GM18870 (cell line): ENCODE measurements around the gene LEUTX.
"Not testable (repeated sequence)": the region's sequence is repeated elsewhere in the genome, so short reads cannot be mapped to it uniquely, and the experiment has no call there.

ENCODE experiments used
- ATAC-seq: cut with Tn5 transposase; IDR thresholded peaks from one replicate; pipeline ENCODE4 v1.9.1; 2021; ENCODE audit warnings: moderate library complexity; ENCODE audit not compliant: unreplicated experiment

LEUTX gene, protein sequence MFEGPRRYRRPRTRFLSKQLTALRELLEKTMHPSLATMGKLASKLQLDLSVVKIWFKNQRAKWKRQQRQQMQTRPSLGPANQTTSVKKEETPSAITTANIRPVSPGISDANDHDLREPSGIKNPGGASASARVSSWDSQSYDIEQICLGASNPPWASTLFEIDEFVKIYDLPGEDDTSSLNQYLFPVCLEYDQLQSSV

DNA sequence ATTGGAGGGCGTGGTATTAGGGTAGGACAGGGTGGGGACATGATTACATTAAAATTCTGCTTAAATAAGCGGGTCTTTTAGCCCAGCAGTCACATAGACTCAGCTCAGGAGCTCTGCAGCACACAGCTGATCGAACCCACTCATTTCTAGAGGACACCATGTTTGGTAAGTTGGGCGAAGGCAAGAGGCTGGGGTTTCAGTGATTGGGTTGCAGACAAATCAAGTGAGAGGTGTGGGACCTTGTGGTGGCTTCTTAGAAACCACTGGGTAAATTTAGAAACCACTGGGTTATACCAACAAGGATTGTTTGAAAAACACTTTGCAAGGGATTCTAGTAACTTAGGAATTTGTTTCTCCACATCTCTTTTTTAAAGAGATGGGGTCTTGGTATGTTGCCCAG, at the start of gene LEUTX:
LEUTX (plus strand) TSS at position 92 of the 400 bp plus-strand sequence; CDS start at position 159, 67 bp downstream.
- ATAC-seq, result no peak

DNA sequence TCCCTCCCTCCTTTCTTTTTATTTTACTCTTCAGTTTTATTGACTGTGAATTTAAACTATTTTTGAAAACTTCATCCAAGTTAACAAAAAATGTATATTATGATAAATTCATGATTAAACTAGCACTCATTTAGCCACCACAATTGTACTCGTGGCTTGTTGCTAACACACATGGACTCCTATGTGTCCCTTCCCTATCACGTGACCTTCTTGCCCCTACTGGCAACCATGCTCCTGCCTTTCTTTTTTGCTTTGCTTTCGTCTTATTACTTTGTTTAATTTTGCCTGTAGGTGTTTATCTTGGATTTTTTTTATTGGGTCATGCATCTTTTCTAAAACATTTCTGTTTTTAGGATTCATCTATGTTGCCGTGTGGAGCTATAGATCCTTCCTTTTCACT, 49.1 kb upstream of the LEUTX start:
- no peak for ATAC-seq

GRCh38 chr19:39731685-39732084, 47.0 kb upstream of the LEUTX start:
- ATAC-seq, result no peak

- ATAC-seq, result no peak
Observed at GRCh38 chr19:39733841-39734240, 44.8 kb upstream of the LEUTX start.

DNA sequence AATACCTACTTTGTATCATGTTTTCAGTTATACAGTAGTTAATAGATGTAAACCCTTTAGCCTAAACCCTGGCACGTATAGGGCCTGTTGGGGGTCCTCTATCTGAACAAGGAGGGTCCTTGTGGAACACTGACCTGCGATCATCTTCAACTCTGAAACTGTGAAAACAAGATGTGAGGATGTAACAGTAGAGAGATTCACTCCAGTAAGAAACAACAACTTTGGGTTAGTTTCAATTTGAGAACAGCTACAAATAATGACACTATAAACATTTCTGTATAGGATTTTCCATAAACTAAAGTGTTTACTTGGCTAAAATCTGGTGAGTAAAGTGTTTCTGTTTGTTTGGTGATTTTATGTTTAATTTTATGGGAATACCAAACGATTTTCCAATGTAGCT, 43.0 kb upstream of the LEUTX start:
- no peak for ATAC-seq

GRCh38 chr19:39736088-39736487, 42.6 kb upstream of the LEUTX start:
- ATAC-seq, result no peak

- no peak for ATAC-seq
Observed at GRCh38 chr19:39737351-39737750, 41.3 kb upstream of the LEUTX start.

GRCh38 chr19:39737891-39738290, 40.8 kb upstream of the LEUTX start, which contains the start of gene CLC:
CLC (minus strand) TSS chr19:39738029; CDS start chr19:39737952, 77 bp downstream.
- no peak for ATAC-seq

- no peak for ATAC-seq
Observed at GRCh38 chr19:39738814-39739213, 39.8 kb upstream of the LEUTX start.

DNA sequence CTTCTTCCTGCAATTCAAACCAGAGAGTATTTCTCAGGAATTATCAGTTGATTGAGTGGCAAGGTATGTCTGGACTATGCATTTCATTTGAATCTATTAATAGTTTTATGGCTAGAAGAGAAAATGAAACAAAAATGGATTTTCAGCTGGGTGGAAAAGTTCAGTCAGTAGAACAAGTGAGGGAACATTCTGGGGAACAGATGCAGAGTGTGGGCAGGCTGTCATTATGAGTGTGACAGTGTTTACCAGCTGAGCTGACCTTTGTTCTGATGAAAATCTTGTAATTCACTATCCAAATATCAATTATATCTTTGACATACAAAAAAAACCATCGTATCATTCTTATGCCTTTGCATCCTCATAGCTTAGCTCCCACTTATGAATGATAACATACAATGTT, 38.3 kb upstream of the LEUTX start:
- ATAC-seq, result no peak

- ATAC-seq, result no peak
Observed at GRCh38 chr19:39745643-39746042, 33.0 kb upstream of the LEUTX start.

- ATAC-seq, result no peak
Observed at GRCh38 chr19:39746836-39747529, 31.7 kb upstream of the LEUTX start.

- no peak for ATAC-seq
Observed at GRCh38 chr19:39749981-39750380, 28.7 kb upstream of the LEUTX start.

GRCh38 chr19:39752390-39752789, 26.3 kb upstream of the LEUTX start:
- ATAC-seq, result no peak

GRCh38 chr19:39752795-39753194, 25.9 kb upstream of the LEUTX start:
- ATAC-seq, result no peak

DNA sequence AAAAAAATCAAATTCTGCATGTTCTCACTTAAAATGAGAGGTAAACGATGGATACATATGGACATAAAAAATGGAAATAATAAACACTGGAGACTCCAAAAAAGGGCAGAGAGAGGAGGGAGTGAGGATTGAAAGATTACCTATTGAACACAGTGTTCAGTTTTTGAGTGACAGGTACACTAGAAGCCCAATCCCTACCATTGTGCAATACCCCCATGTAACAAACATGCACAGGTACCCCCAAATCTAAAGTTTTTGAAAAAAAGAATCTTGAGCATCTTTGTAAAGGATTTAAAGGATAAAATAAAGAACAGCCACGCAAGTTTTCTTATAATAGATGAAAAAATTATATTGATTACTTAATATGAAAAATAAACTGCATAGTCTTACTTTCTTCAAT, 24.1 kb upstream of the LEUTX start:
- ATAC-seq, result no peak

GRCh38 chr19:39754971-39755370, 23.7 kb upstream of the LEUTX start:
- no peak for ATAC-seq

GRCh38 chr19:39759457-39760184, 19.0 kb upstream of the LEUTX start:
- no peak for ATAC-seq

- ATAC-seq, result not testable (repeated sequence)
Observed at GRCh38 chr19:39761851-39762250, 16.8 kb upstream of the LEUTX start.

- no peak for ATAC-seq
Observed at GRCh38 chr19:39765091-39766076, 13.3 kb upstream of the LEUTX start.

GRCh38 chr19:39768334-39768733, 10.3 kb upstream of the LEUTX start:
- ATAC-seq, result no peak
